ENCODE results near the gene TRPT1. TPM values are rescaled to one million over a fixed set of nuclear protein-coding genes. Genes with fewer than 3 reads are reported as not detected.

The TRPT1 gene
- polyA plus RNA-seq, 3 donors, result 24.8 to 34.6 (median 31.6) TPM

DNA sequence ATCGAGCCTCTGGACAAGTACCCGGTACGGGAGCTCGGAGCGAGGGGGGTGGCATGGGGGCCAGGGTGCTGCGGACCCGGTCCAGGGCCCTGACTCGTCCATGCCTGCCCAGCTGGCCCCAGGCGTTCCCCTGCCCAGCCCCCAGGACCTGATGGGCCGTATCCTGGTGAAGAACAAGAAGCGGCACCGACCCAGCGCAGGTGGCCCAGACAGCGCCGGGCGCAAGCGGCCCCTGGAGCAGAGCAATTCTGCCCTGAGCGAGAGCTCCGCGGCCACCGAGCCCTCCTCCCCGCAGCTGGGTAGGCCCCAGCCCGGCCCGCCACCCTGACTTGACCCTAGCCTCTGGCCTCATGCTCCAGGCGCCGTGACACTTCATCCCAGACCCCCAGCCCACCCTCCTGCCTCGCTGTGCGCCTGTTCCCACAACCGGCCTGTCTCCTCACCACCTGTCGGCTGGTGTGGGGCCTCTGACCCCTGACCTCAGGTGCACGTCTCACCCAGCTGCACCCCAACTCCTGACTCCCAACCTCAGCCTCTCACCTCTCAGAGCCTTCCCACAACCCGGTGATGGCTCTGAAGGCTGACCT, 33.1 kb upstream of the TRPT1 start:
- H3K9ac ChIP-seq (ENCODE audit: insufficient read depth, low read length, poor library complexity, severe bottlenecking), result no peak overlapping the region
- H3K79me2 ChIP-seq (ENCODE audit: insufficient read depth, low read length), result no peaks in the 10 kb centered on the region
- no peak overlapping the region for H3K27ac ChIP-seq (ENCODE audit: low read depth in 1 of 2, low read length in 2 of 2)
- no peaks in the 10 kb centered on the region for H3K9me3 ChIP-seq (replicated peaks in 1 of 2; ENCODE audit: control insufficient read depth in 1 of 2, insufficient read depth in 1 of 2, low read length in 2 of 2)
- peaks cover 14% of the 10 kb centered on the region for H4K20me1 ChIP-seq (ENCODE audit: insufficient read depth, low read length)
- DNase-seq, result no peak
- Mint-ChIP-seq H3K4me1 (peaks cover under 1% of the 10 kb centered on the region), H3K27me3 (ENCODE audit: low read depth in 3 of 3) (peaks cover 0 to 1% (median 0%) of the 10 kb centered on the region in 3 donors), H3K36me3 (peaks cover 64 to 90% of the 10 kb centered on the region in 2 donors), H3K27ac (no peak overlapping the region), H3K4me3 (no peak overlapping the region), H3K9me3 (peaks cover 0 to 4% (median 0%) of the 10 kb centered on the region in 7 donors)
- H3K27me3 ChIP-seq (ENCODE audit: control insufficient read depth in 2 of 2, insufficient read depth in 2 of 2, low read length in 2 of 2), result no peaks in the 10 kb centered on the region
- 95% methylated on average over 32 of the region's 32 CpGs for WGBS (ENCODE audit: insufficient coverage)
- no peak overlapping the region for H3K4me2 ChIP-seq (replicated peaks; ENCODE audit: extremely low read depth, low read length, poor library complexity, severe bottlenecking)
- no peak overlapping the region for H3K4me3 ChIP-seq (replicated peaks in 1 of 3; ENCODE audit: low read depth in 2 of 3, low read length in 3 of 3)
- TF ChIP-seq, protein P1, sequence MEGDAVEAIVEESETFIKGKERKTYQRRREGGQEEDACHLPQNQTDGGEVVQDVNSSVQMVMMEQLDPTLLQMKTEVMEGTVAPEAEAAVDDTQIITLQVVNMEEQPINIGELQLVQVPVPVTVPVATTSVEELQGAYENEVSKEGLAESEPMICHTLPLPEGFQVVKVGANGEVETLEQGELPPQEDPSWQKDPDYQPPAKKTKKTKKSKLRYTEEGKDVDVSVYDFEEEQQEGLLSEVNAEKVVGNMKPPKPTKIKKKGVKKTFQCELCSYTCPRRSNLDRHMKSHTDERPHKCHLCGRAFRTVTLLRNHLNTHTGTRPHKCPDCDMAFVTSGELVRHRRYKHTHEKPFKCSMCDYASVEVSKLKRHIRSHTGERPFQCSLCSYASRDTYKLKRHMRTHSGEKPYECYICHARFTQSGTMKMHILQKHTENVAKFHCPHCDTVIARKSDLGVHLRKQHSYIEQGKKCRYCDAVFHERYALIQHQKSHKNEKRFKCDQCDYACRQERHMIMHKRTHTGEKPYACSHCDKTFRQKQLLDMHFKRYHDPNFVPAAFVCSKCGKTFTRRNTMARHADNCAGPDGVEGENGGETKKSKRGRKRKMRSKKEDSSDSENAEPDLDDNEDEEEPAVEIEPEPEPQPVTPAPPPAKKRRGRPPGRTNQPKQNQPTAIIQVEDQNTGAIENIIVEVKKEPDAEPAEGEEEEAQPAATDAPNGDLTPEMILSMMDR (IDR thresholded peaks at IDR 0.05), result no peak
- H2AFZ ChIP-seq (ENCODE audit: insufficient read depth, low read depth, low read length, poor library complexity, severe bottlenecking), result no peak overlapping the region
- peaks cover 87 to 96% of the 10 kb centered on the region in 2 donors for H3K36me3 ChIP-seq (replicated peaks in 1 of 2; ENCODE audit: control insufficient read depth in 1 of 2, insufficient read depth in 2 of 2, low read length in 2 of 2)
- intact Hi-C loops (cut with micrococcal nuclease), result no loop called here
- no peaks in the 10 kb centered on the region for H3K4me1 ChIP-seq (ENCODE audit: control insufficient read depth in 1 of 2, insufficient read depth in 2 of 2, low read length in 2 of 2)

- Histone ChIP-seq H3K79me2 (ENCODE audit: insufficient read depth, low read length) (no peaks in the 10 kb centered on the region), H3K9me3 (replicated peaks in 1 of 2; ENCODE audit: control insufficient read depth in 1 of 2, insufficient read depth in 1 of 2, low read length in 2 of 2) (no peaks in the 10 kb centered on the region), H3K27me3 (ENCODE audit: control insufficient read depth in 2 of 2, insufficient read depth in 2 of 2, low read length in 2 of 2) (no peaks in the 10 kb centered on the region), H3K4me1 (ENCODE audit: control insufficient read depth in 1 of 2, insufficient read depth in 2 of 2, low read length in 2 of 2) (peaks cover 3 to 6% of the 10 kb centered on the region in 2 donors), H3K27ac (ENCODE audit: low read depth in 1 of 2, low read length in 2 of 2) (no peak overlapping the region), H3K9ac (ENCODE audit: insufficient read depth, low read length, poor library complexity, severe bottlenecking) (no peak overlapping the region), H3K4me2 (replicated peaks; ENCODE audit: extremely low read depth, low read length, poor library complexity, severe bottlenecking) (no peak overlapping the region), H3K4me3 (replicated peaks in 1 of 3; ENCODE audit: low read depth in 2 of 3, low read length in 3 of 3) (no peak overlapping the region), H4K20me1 (ENCODE audit: insufficient read depth, low read length) (peaks cover 21% of the 10 kb centered on the region), H3K36me3 (replicated peaks in 1 of 2; ENCODE audit: control insufficient read depth in 1 of 2, insufficient read depth in 2 of 2, low read length in 2 of 2) (peaks cover 80 to 89% of the 10 kb centered on the region in 2 donors), H2AFZ (ENCODE audit: insufficient read depth, low read depth, low read length, poor library complexity, severe bottlenecking) (no peak overlapping the region)
- Mint-ChIP-seq H3K36me3 (peaks cover 61 to 87% of the 10 kb centered on the region in 2 donors), H3K9me3 (peaks cover 0 to 4% (median 0%) of the 10 kb centered on the region in 7 donors), H3K4me3 (no peak overlapping the region), H3K27me3 (ENCODE audit: low read depth in 3 of 3) (peaks cover 0 to 1% (median 0%) of the 10 kb centered on the region in 3 donors), H3K27ac (no peak overlapping the region), H3K4me1 (peaks cover 7% of the 10 kb centered on the region)
- WGBS (ENCODE audit: insufficient coverage), result 93% methylated on average over 18 of the region's 24 CpGs
- no peak for DNase-seq
- intact Hi-C loops (cut with micrococcal nuclease), result no loop called here
- TF ChIP-seq, protein P1 (IDR thresholded peaks at IDR 0.05), result no peak
Observed at GRCh38 chr11:64258356-64258755, 32.4 kb upstream of the TRPT1 start.
